SJSA1 (cell line): ENCODE measurements around the gene MAPK6. TPM values are rescaled to one million over a fixed set of nuclear protein-coding genes. Genes with fewer than 3 reads are reported as not detected.

ENCODE experiments used
- DNase-seq, 2 experiments: peaks; one replicate each; pipeline ENCODE4 v3.0.0-alpha.2; 2015 to 2020; ENCODE audit warnings: low spot score in 2 of 2, low read depth in 1 of 2
- H3K27ac ChIP-seq: fragments of 250-450 bp; sonication (Bioruptor Pico); 2 replicates; pipeline ENCODE4 v1.5.1; 2020; ENCODE audit warnings: mild to moderate bottlenecking, moderate library complexity
- H3K27me3 ChIP-seq: fragments of 250-450 bp; sonication (Bioruptor Pico); replicated peaks from 2 replicates; pipeline ENCODE4 v1.5.1; 2020; ENCODE audit warnings: mild to moderate bottlenecking, moderate library complexity
- H3K36me3 ChIP-seq: fragments of 250-450 bp; sonication (Bioruptor Pico); 2 replicates; pipeline ENCODE4 v1.5.1; 2020; ENCODE audit warnings: mild to moderate bottlenecking
- H3K4me1 ChIP-seq: fragments of 250-450 bp; sonication (Bioruptor Pico); replicated peaks from 2 replicates; pipeline ENCODE4 v1.6.1; 2021; ENCODE audit warnings: mild to moderate bottlenecking
- H3K4me3 ChIP-seq: fragments of 250-450 bp; sonication (Bioruptor Pico); 2 replicates; pipeline ENCODE4 v1.5.1; 2020; ENCODE audit warnings: mild to moderate bottlenecking
- H3K9me3 ChIP-seq: fragments of 250-450 bp; sonication (Bioruptor Pico); replicated peaks from 2 replicates; pipeline ENCODE4 v1.5.1; 2020; ENCODE audit warnings: mild to moderate bottlenecking
- total RNA-seq: library from RNA; depleted of rRNA; stranded (reverse); fragments of >200 nt; shearing (Covaris generic); gene quantifications from 2 replicates; pipeline ENCODE4 v1.2.3, GENCODE V29; 2014; rRNA removed

MAPK6 gene
- total RNA-seq, 1 experiment from 2014 or later = 56.9 TPM

DNA sequence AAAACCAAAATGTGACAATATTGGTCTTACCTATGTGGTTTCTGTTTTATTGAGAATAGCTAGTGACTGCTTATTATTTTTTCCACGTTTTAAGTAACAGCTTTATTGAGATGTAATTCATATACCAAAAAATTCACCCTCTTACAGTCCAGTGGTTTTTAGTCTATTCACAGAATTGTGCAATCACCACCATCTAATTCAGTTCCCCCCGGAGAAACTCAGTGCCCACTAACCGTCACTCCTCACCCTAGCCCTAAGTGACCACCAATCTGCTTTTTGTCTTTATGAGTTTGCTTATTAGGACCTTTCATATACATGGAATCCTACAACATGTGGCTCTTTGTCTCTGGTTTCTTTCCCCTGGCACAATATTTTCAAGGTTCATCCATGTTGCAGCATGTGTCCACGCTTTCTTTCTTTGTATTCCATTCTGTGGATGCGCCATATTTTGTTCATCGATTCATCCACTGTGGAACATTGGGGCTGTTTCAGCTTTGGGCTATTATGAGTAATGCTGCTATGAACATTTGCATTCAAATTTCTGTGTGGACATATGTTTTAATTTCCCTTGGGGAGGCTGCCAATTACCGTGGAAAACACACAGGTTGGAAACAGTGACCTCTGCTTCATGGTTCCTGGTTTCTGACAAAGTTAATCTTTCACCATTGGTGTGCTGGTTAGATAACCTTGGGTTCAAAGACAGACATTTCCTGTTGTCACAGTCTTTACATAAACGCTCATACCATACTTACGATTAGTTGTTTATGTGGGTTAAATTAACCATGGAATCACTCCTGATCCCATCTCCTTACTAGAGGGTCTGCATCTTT, 96.8 kb downstream of the MAPK6 start:
- no peak overlapping the region for H3K27ac ChIP-seq
- no peak overlapping the region for H3K4me3 ChIP-seq
- H3K27me3 ChIP-seq = no peaks in the 10 kb centered on the region; the same call in 1 of the 2 replicates
- H3K4me1 ChIP-seq = no peaks in the 10 kb centered on the region
- DNase-seq = no peak
- H3K36me3 ChIP-seq = no peaks in the 10 kb centered on the region
- no peaks in the 10 kb centered on the region for H3K9me3 ChIP-seq

Other genes with a start within 250 kb of the MAPK6 start
- 41.1 and 71.4 TPM in 2 replicates for gene TMOD3, start 189.6 kb upstream of the MAPK6 start, total RNA-seq
- gene LEO1, start 47.4 kb upstream of the MAPK6 start, total RNA-seq = 47.7 and 51.6 TPM in 2 replicates
- not detected in 2 replicates for gene BCL2L10, start 93.6 kb downstream of the MAPK6 start, total RNA-seq
- 53.7 and 58.9 TPM in 2 replicates for gene GNB5, start 172.2 kb downstream of the MAPK6 start, total RNA-seq